ENCODE measurements around the gene BRD1.

Gene BRD1

GRCh38 chr22:49728570-49729271 is 99.0 kb downstream of the BRD1 start:
- POLR2A ChIA-PET = no interaction called here
- no peak for DNase-seq (ENCODE audit: low read depth, low spot score)
- TF ChIP-seq, protein P1, sequence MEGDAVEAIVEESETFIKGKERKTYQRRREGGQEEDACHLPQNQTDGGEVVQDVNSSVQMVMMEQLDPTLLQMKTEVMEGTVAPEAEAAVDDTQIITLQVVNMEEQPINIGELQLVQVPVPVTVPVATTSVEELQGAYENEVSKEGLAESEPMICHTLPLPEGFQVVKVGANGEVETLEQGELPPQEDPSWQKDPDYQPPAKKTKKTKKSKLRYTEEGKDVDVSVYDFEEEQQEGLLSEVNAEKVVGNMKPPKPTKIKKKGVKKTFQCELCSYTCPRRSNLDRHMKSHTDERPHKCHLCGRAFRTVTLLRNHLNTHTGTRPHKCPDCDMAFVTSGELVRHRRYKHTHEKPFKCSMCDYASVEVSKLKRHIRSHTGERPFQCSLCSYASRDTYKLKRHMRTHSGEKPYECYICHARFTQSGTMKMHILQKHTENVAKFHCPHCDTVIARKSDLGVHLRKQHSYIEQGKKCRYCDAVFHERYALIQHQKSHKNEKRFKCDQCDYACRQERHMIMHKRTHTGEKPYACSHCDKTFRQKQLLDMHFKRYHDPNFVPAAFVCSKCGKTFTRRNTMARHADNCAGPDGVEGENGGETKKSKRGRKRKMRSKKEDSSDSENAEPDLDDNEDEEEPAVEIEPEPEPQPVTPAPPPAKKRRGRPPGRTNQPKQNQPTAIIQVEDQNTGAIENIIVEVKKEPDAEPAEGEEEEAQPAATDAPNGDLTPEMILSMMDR (IDR thresholded peaks at IDR 0.05; ENCODE audit: insufficient read depth, low read length, missing control alignments) = no peak
- CTCF ChIA-PET = no interaction called here
- no peak overlapping the region for H3K4me3 ChIP-seq (ENCODE audit: low read depth, low read length)

DNA sequence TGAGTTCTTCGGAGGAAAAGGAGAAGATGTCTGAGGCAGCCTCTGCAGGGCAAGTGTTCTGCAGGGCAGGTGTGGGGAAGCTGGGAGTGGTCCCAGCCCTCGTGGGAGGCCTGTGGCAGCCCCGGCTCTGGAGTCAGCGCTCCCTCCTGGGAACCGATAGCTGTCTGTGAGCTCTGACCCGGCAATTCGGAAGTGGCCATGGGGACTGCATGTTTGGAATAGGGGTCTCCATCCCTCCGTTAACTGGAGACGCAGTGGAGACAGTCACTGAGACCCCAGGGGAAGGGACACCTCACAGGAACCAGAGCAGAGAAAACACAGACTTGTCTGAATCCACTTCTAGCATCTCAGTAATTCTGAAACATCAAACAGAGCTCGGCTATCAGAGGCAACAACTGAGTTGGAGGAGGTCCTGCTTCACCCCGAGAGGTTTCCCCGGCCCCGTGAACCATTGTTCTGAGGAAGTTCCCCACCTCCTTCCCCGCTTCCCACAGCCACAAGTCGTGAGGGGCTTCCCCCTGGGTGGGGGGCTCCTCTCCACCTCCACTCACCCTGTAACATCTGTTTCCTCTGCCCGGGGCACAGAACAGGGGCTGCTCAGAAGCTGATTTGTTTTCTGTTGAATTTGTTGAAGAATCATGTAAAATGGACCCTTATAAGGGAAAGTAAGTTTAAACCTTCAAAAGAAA is 99.6 kb downstream of the BRD1 start:
- POLR2A ChIA-PET = no interaction called here
- CTCF ChIA-PET = no interaction called here
- H3K4me3 ChIP-seq (ENCODE audit: low read depth, low read length) = no peak overlapping the region
- TF ChIP-seq, protein P1 (IDR thresholded peaks at IDR 0.05; ENCODE audit: insufficient read depth, low read length, missing control alignments) = no peak
- no peak for DNase-seq (ENCODE audit: low read depth, low spot score)

DNA sequence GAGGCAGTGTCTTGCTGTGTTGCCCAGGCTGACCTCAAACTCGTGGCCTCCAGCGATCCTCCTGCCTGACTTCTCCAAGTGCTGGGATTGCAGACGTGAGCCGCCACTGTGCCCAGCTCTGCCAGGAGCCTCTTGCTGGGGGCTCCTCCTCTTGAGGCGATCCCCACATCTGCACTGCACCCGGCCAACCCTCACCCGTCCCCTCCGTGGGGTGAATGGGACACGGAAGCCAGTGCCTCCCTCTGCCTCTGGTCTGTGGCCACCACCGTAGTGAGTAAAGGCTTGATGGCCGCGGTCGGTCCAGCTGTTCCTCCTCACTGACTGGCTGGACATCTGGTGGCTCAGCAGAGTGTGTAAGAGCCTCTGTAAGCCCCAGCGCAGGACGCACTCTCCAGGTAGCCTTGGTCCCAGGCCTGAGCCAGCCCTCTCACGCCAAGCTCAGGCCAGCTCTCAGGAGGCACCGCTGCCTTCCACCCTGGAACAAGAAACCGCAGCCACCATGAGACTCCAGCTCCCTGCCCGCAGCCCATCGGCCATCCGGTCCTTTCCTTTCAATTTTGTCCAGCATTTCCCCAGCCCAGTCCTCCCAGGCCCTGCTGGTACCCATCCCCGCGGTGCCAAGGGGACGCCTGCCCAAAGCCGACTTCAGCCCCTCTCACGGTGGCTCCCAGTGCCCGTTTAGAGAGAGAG is 100.3 kb downstream of the BRD1 start:
- POLR2A ChIA-PET = no interaction called here
- H3K4me3 ChIP-seq (ENCODE audit: low read depth, low read length) = no peak overlapping the region
- TF ChIP-seq, protein P1 (IDR thresholded peaks at IDR 0.05; ENCODE audit: insufficient read depth, low read length, missing control alignments) = no peak
- no peak for DNase-seq (ENCODE audit: low read depth, low spot score)
- CTCF ChIA-PET = no interaction called here

- POLR2A ChIA-PET = no interaction called here
Observed at GRCh38 chr22:49726701-49727101, 101.0 kb downstream of the BRD1 start.

GRCh38 chr22:49726022-49726681 is 101.5 kb downstream of the BRD1 start:
- CTCF ChIA-PET = no interaction called here
- H3K4me3 ChIP-seq (ENCODE audit: low read depth, low read length) = no peak overlapping the region
- no peak for DNase-seq (ENCODE audit: low read depth, low spot score)
- POLR2A ChIA-PET = no interaction called here
- TF ChIP-seq, protein P1 (IDR thresholded peaks at IDR 0.05; ENCODE audit: insufficient read depth, low read length, missing control alignments) = no peak

More at GRCh38 chr22:49726701-49727101, 101.0 kb downstream of the BRD1 start:
- no peak overlapping the region for H3K4me3 ChIP-seq (ENCODE audit: low read depth, low read length)
- CTCF ChIA-PET = no interaction called here
- no peak for DNase-seq (ENCODE audit: low read depth, low spot score)
- TF ChIP-seq, protein P1 (IDR thresholded peaks at IDR 0.05; ENCODE audit: insufficient read depth, low read length, missing control alignments) = no peak

DNA sequence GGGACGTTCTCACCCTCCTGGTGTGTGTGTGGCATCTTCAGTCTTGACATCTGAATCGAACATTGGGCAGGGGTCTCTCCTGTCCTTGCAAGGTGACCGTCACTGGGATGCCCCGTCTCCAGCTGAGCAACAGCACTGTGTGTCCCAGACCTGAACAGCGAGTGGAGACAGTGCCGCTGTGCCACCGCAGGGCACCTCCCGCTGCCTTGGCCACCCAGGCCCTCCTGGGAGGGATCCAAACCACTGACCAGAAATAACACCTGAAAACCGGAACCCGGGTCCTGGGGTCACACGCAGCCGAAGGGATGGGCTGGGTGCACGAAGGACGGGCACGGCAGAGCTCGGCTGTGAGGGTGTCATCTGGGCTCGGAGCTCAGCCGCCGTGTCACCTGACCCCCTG is 102.2 kb downstream of the BRD1 start:
- H3K4me3 ChIP-seq (ENCODE audit: low read depth, low read length) = no peak overlapping the region
- DNase-seq (ENCODE audit: low read depth, low spot score) = no peak
- ChIA-PET CTCF (no interaction called here), POLR2A (no interaction called here)
- TF ChIP-seq, protein P1 (IDR thresholded peaks at IDR 0.05; ENCODE audit: insufficient read depth, low read length, missing control alignments) = no peak
